HCT116 (cell line): ENCODE measurements around the gene PSMG1. TPM values are rescaled to one million over a fixed set of nuclear protein-coding genes. Genes with fewer than 3 reads are reported as not detected.

Source experiments
- ATAC-seq: fragments of 200-7000 bp; cut with Tn5 transposase; 2 replicates; pipeline ENCODE4 v1.9.1; 2020; ENCODE audit warnings: mild to moderate bottlenecking, moderate library complexity
- BruUV-seq: library from RNA; stranded (reverse); fragments of 400-500 nt; replicated peaks from 2 replicates; lab custom pipeline; 2021; lab: Mats Ljungman, UMichigan
- CTCF ChIA-PET: fragments of 300-600 bp; sonication (Branson Sonifier 250); formaldehyde crosslinking; loops from one replicate; lab custom pipeline; 2021; ENCODE audit warnings: antibody characterized with exemption; lab: Charles Lee
- POLR2A ChIA-PET: fragments of 300-600, 350-600 bp; sonication (Branson Sonifier 250); formaldehyde crosslinking; loops from one replicate; lab custom pipeline; 2021; ENCODE audit warnings: antibody characterized with exemption; lab: Charles Lee
- RAD21 ChIA-PET, 2 experiments: fragments of 300-600 bp; sonication (Branson Sonifier 250); formaldehyde crosslinking; loops; one replicate each; lab custom pipeline; 2023; ENCODE audit warnings: low total read pairs in 2 of 2; ENCODE audit not compliant: uncharacterized antibody in 2 of 2, unreplicated experiment in 2 of 2, low non-redundant PET in 1 of 2; lab: Charles Lee
- DNase-seq: peaks from one replicate; pipeline ENCODE4 v3.0.0-alpha.2; 2010; ENCODE audit warnings: low read depth, low spot score
- H2AFZ ChIP-seq: fragments of 200-600 bp; shearing (Covaris generic), sonication (generic); 2 replicates; pipeline ENCODE4 v1.6.1; 2017; ENCODE audit warnings: low read depth, mixed run types, mixed read lengths, antibody characterized with exemption, low read length; ENCODE audit not compliant: poor library complexity, severe bottlenecking
- H3K27ac ChIP-seq: 2 replicates; pipeline ENCODE4 v1.5.1; 2012; ENCODE audit warnings: low read depth, low read length
- H3K27me3 ChIP-seq: fragments of 200-600 bp; sonication (generic); 2 replicates; pipeline ENCODE4 v1.6.1; 2016; ENCODE audit warnings: mixed run types, low read length, mixed read lengths; ENCODE audit not compliant: insufficient read depth
- H3K36me3 ChIP-seq, 2 experiments: fragments of 200-500 bp in 1 of 2; fragments of 200-600 bp in 1 of 2; sonication (Bioruptor generic) in 1 of 2; sonication (generic) in 1 of 2; 2 replicates each; pipeline versions ENCODE4 v1.5.1 to v1.6.1; 2014 to 2016; ENCODE audit warnings: low read length in 2 of 2, inconsistent platforms in 1 of 2, mixed read lengths in 1 of 2, mixed run types in 1 of 2; ENCODE audit not compliant: insufficient read depth in 2 of 2, control insufficient read depth in 1 of 2
- H3K4me1 ChIP-seq, 2 experiments: fragments of 200-600 bp in 1 of 2; sonication (generic) in 1 of 2; 2 replicates each; pipeline versions ENCODE4 v1.5.1 to v1.6.1; 2012 to 2017; ENCODE audit warnings: low read length in 2 of 2, inconsistent platforms in 1 of 2, mild to moderate bottlenecking in 1 of 2, mixed read lengths in 1 of 2, mixed run types in 1 of 2, moderate library complexity in 1 of 2; ENCODE audit not compliant: insufficient read depth in 2 of 2, control insufficient read depth in 1 of 2
- H3K4me2 ChIP-seq: fragments of 200-600 bp; sonication (generic); 2 replicates; pipeline ENCODE4 v1.6.1; 2017; ENCODE audit warnings: mixed run types, low read length, mixed read lengths
- H3K4me3 ChIP-seq, 2 experiments: fragments of 200-600 bp in 1 of 2; sonication (generic) in 1 of 2; replicated peaks in 1 of 2; 2 replicates each; pipeline ENCODE4 v1.5.1; 2011 to 2016; ENCODE audit warnings: low read length in 2 of 2, control low read depth in 1 of 2, low read depth in 1 of 2, mild to moderate bottlenecking in 1 of 2, mixed read lengths in 1 of 2, mixed run types in 1 of 2
- H3K79me2 ChIP-seq: fragments of 200-600 bp; sonication (generic); 2 replicates; pipeline ENCODE4 v1.6.1; 2017; ENCODE audit warnings: mild to moderate bottlenecking, mixed run types, low read length, moderate library complexity, mixed read lengths; ENCODE audit not compliant: insufficient read depth
- H3K9ac ChIP-seq: fragments of 200-600 bp; sonication (generic); 2 replicates; pipeline ENCODE4 v1.6.1; 2016; ENCODE audit warnings: low read length, mixed read lengths
- H3K9me2 ChIP-seq: fragments of 200-600 bp; sonication (generic), shearing (Covaris generic); 2 replicates; pipeline ENCODE4 v1.6.1; 2017; ENCODE audit warnings: mixed run types, mild to moderate bottlenecking, moderate library complexity; ENCODE audit not compliant: insufficient read depth
- H3K9me3 ChIP-seq, 2 experiments: fragments of 200-500 bp in 1 of 2; fragments of 200-600 bp in 1 of 2; sonication (Bioruptor generic) in 1 of 2; sonication (generic) in 1 of 2; 2 replicates each; pipeline ENCODE4 v1.6.1; 2014 to 2017; ENCODE audit warnings: low read length in 2 of 2, mixed read lengths in 2 of 2, inconsistent platforms in 1 of 2, low read depth in 1 of 2, mild to moderate bottlenecking in 1 of 2, mixed run types in 1 of 2, moderate library complexity in 1 of 2; ENCODE audit not compliant: control insufficient read depth in 1 of 2, insufficient read depth in 1 of 2
- H4K20me1 ChIP-seq: fragments of 200-600 bp; sonication (generic), shearing (Covaris generic); 2 replicates; pipeline ENCODE4 v1.6.1; 2017; ENCODE audit warnings: mixed run types, mild to moderate bottlenecking, moderate library complexity; ENCODE audit not compliant: insufficient read depth
- CBX3 ChIP-seq: IDR thresholded peaks from 2 replicates; pipeline ENCODE4 v1.6.1; 2012; ENCODE audit warnings: low read depth
- CEBPB ChIP-seq: IDR thresholded peaks from 2 replicates; pipeline ENCODE4 v1.6.1; 2012; ENCODE audit warnings: low read depth
- EGR1 ChIP-seq: IDR thresholded peaks from 2 replicates; pipeline ENCODE4 v1.6.1; 2012; ENCODE audit warnings: low read depth
- ELF1 ChIP-seq: IDR thresholded peaks from 2 replicates; pipeline ENCODE4 v1.6.1; 2012; ENCODE audit warnings: low read depth, borderline replicate concordance
- EZH2phosphoT487 ChIP-seq: fragments of 200-600 bp; IDR thresholded peaks from 2 replicates; pipeline ENCODE4 v1.6.1; 2018; ENCODE audit warnings: antibody characterized with exemption, borderline replicate concordance
- FOSL1 ChIP-seq: IDR thresholded peaks from 2 replicates; pipeline ENCODE4 v1.6.1; 2012; ENCODE audit warnings: low read depth
- POLR2A ChIP-seq: IDR thresholded peaks from 2 replicates; pipeline ENCODE4 v1.7.0; 2011; ENCODE audit warnings: borderline replicate concordance; ENCODE audit not compliant: insufficient read depth, insufficient read length; ENCODE audit errors: extremely low read depth
- POLR2AphosphoS5 ChIP-seq: IDR thresholded peaks from 2 replicates; pipeline ENCODE4 v1.6.1; 2011; ENCODE audit warnings: mild to moderate bottlenecking, low read depth, low read length, moderate library complexity
- SIN3A ChIP-seq: IDR thresholded peaks from 2 replicates; pipeline ENCODE4 v1.6.1; 2012; ENCODE audit warnings: low read depth
- SP1 ChIP-seq: IDR thresholded peaks from 2 replicates; pipeline ENCODE4 v1.6.1; 2012; ENCODE audit warnings: low read depth
- SRF ChIP-seq: IDR thresholded peaks from 2 replicates; pipeline ENCODE4 v1.6.1; 2012; ENCODE audit warnings: low read depth
- TCF7L2 ChIP-seq: IDR thresholded peaks from 2 replicates; pipeline ENCODE4 v1.7.0; 2011; ENCODE audit warnings: borderline replicate concordance, inconsistent platforms; ENCODE audit not compliant: insufficient read depth, insufficient read length; ENCODE audit errors: extremely low read depth
- YY1 ChIP-seq: IDR thresholded peaks from 2 replicates; pipeline ENCODE4 v1.6.1; 2011; ENCODE audit warnings: low read length, low read depth, moderate library complexity, mild to moderate bottlenecking; ENCODE audit not compliant: insufficient replicate concordance; ENCODE audit errors: extremely low read depth
- ZFX ChIP-seq: fragments of 450-650 bp; IDR thresholded peaks from 2 replicates; pipeline ENCODE4 v1.6.1; 2017
- ZNF274 ChIP-seq: fragments of 200-500 bp; sonication (Bioruptor generic); IDR thresholded peaks from 2 replicates; pipeline ENCODE4 v1.6.1; 2014; ENCODE audit warnings: mild to moderate bottlenecking, low read depth, low read length, inconsistent platforms
- intact Hi-C: fragments of 100-400 bp; cut with micrococcal nuclease; formaldehyde crosslinking; loops from 2 replicates; pipeline ENCODE4 v1.10.0; 2022
- total RNA-seq: library from RNA; stranded (reverse); gene quantifications from one replicate; pipeline ENCODE4 v1.2.1, GENCODE V29; 2021; ENCODE audit not compliant: unreplicated experiment
- TF ChIP-seq, protein P1 (sequence below), 3 experiments: fragments of 200-600 bp in 1 of 3; sonication (generic) in 1 of 3; IDR thresholded peaks in 2 of 3; conservative IDR thresholded peaks in 1 of 3; 2 replicates each; pipeline ENCODE4 v1.5.1; 2012 to 2017; ENCODE audit warnings: low read depth in 2 of 3, low read length in 2 of 3, antibody characterized with exemption in 1 of 3, borderline replicate concordance in 1 of 3, control low read depth in 1 of 3, mild to moderate bottlenecking in 1 of 3, mixed read lengths in 1 of 3, mixed run types in 1 of 3, moderate library complexity in 1 of 3; ENCODE audit not compliant: insufficient read depth in 1 of 3
- TF ChIP-seq, protein P2 (sequence below): IDR thresholded peaks from 2 replicates; pipeline ENCODE4 v1.6.1; 2012

The PSMG1 gene
- total RNA-seq, 1 experiment from 2014 or later: 83.7 TPM

DNA sequence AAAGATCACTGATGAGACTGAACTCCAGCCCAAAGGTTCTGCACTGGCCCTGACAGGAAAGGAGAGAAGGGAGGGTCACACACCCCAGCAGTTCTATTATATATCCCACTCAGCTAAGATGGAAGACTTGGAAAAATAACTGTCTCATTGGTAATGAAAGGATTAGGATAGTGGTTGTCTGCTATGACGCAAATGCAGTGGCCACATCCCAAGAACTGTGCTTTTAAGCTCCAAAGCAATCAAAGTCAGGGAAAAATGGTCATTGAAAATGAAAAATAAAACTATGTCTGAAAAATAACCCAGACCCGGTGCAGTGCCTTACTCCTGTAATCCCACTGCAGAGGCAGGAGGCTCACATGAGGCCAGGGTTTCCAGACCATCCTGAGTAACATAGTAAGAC lies 31.0 kb downstream of the PSMG1 start (continued):
- no peak for TF ChIP-seq SIN3A
- TF ChIP-seq CEBPB: no peak
- no peak for TF ChIP-seq EGR1
- no peak for TF ChIP-seq CBX3
- TF ChIP-seq ZNF274: no peak
- no peak for TF ChIP-seq FOSL1

DNA sequence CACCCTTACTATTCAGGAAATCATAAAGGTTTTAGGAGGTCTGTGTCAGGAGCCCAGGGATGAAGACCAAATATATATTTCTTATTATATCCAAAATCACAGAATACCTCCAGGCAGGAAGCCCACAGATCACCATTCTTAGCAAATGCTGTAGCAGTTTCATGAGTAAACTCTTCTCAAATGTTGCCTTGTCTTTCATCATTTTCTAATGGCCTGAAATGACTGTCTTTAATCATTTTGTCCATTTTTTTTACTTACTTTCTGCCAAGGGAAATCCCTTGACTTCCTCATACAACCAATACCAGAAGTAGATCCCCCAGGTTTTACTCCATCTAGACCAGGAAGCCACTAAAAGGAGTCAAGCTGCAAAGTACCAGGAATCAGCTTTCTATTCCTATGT lies 32.4 kb downstream of the PSMG1 start:
- Histone ChIP-seq H3K4me3 (no peak overlapping the region), H3K9ac (no peak overlapping the region), H2AFZ (no peak overlapping the region), H3K36me3 (no peaks in the 10 kb centered on the region), H3K4me2 (no peak overlapping the region), H3K4me1 (peaks cover 3 to 11% of the 10 kb centered on the region in 2 experiments; a peak in 2 of 4 replicates), H3K79me2 (no peaks in the 10 kb centered on the region), H3K27ac (no peak overlapping the region), H3K27me3 (no peaks in the 10 kb centered on the region), H3K9me3 (no peaks in the 10 kb centered on the region), H4K20me1 (no peaks in the 10 kb centered on the region), H3K9me2 (no peaks in the 10 kb centered on the region)
- ChIA-PET RAD21 (no interaction called here), POLR2A (no interaction called here), CTCF (no interaction called here)
- ATAC-seq (no peak), DNase-seq (no peak)
- intact Hi-C loops: no loop called here
- BruUV-seq: no TSS peak
- TF ChIP-seq SRF (no peak), YY1 (no peak), POLR2AphosphoS5 (no peak), POLR2A (no peak), EZH2phosphoT487 (no peak), SP1 (no peak), FOSL1 (no peak), CBX3 (no peak), EGR1 (no peak), ZFX (no peak), TCF7L2 (no peak), ELF1 (no peak)
- TF ChIP-seq, protein P1, sequence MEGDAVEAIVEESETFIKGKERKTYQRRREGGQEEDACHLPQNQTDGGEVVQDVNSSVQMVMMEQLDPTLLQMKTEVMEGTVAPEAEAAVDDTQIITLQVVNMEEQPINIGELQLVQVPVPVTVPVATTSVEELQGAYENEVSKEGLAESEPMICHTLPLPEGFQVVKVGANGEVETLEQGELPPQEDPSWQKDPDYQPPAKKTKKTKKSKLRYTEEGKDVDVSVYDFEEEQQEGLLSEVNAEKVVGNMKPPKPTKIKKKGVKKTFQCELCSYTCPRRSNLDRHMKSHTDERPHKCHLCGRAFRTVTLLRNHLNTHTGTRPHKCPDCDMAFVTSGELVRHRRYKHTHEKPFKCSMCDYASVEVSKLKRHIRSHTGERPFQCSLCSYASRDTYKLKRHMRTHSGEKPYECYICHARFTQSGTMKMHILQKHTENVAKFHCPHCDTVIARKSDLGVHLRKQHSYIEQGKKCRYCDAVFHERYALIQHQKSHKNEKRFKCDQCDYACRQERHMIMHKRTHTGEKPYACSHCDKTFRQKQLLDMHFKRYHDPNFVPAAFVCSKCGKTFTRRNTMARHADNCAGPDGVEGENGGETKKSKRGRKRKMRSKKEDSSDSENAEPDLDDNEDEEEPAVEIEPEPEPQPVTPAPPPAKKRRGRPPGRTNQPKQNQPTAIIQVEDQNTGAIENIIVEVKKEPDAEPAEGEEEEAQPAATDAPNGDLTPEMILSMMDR (IDR thresholded peaks at IDR 0.05 in 2 of 3, conservative IDR thresholded peaks at IDR 0.05 in 1 of 3; ENCODE audit: borderline replicate concordance in 1 of 3, insufficient read depth in 1 of 3, low read depth in 2 of 3, low read length in 2 of 3): no peak
- TF ChIP-seq, protein P2, sequence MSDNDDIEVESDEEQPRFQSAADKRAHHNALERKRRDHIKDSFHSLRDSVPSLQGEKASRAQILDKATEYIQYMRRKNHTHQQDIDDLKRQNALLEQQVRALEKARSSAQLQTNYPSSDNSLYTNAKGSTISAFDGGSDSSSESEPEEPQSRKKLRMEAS: no peak
